Naive thymus-derived CD4-positive, alpha-beta T cell (primary cell): ENCODE data around the gene TMEM167A. TPM values are rescaled to one million over a fixed set of nuclear protein-coding genes. Genes with fewer than 3 reads are reported as not detected.

Source experiments
- ATAC-seq: fragments of 150-1000 bp; cut with Tn5 transposase; 2 replicates; pipeline ENCODE4 v1.10.0; 2021; ENCODE audit warnings: mild to moderate bottlenecking, moderate library complexity
- CTCF ChIA-PET: fragments of 350-600 bp; sonication (Branson Sonifier 250); formaldehyde crosslinking; loops from one replicate; lab custom pipeline; 2021; ENCODE audit warnings: antibody characterized with exemption; lab: Charles Lee
- POLR2A ChIA-PET: fragments of 350-600 bp; sonication (Branson Sonifier 250); formaldehyde crosslinking; loops from one replicate; lab custom pipeline; 2021; ENCODE audit warnings: antibody characterized with exemption, inconsistent platforms; lab: Charles Lee
- DNase-seq, 9 donors: peaks; one replicate each; pipeline versions ENCODE4 v3.0.0 to v3.0.0-alpha.2; 2020 to 2022; ENCODE audit warnings: mixed read lengths in 1 of 9
- H3K27ac ChIP-seq: one replicate; pipeline ENCODE4 v1.7.0; 2013; ENCODE audit warnings: mild to moderate bottlenecking, low read depth, low read length, moderate library complexity
- H3K27me3 ChIP-seq, 2 donors: one replicate each; pipeline ENCODE4 v1.7.0; 2013; ENCODE audit warnings: low read length in 2 of 2, mild to moderate bottlenecking in 2 of 2, moderate library complexity in 2 of 2; ENCODE audit not compliant: control insufficient read depth in 2 of 2, insufficient read depth in 2 of 2
- H3K36me3 ChIP-seq, 3 experiments: 1 replicate in 2 of 3; 2 replicates in 1 of 3; pipeline ENCODE4 v1.7.0; 2013; ENCODE audit warnings: low read length in 3 of 3, mild to moderate bottlenecking in 3 of 3, moderate library complexity in 1 of 3; ENCODE audit not compliant: insufficient read depth in 3 of 3, control insufficient read depth in 2 of 3
- H3K4me1 ChIP-seq, 2 donors: one replicate each; pipeline ENCODE4 v1.7.0; 2013; ENCODE audit warnings: low read length in 2 of 2, mild to moderate bottlenecking in 2 of 2, moderate library complexity in 1 of 2; ENCODE audit not compliant: control insufficient read depth in 2 of 2, insufficient read depth in 2 of 2
- H3K4me3 ChIP-seq: 2 replicates; pipeline ENCODE4 v1.7.0; 2013; ENCODE audit warnings: mild to moderate bottlenecking, low read length
- H3K9me3 ChIP-seq, 3 experiments: 1 replicate in 2 of 3; 2 replicates in 1 of 3; pipeline ENCODE4 v1.7.0; 2013; ENCODE audit warnings: low read length in 3 of 3; ENCODE audit not compliant: control insufficient read depth in 2 of 3
- H3K27ac Mint-ChIP-seq, 9 donors: one replicate each; pipeline ENCODE4 v1.8.0; 2020 to 2022; ENCODE audit warnings: mixed read lengths in 9 of 9, mild to moderate bottlenecking in 8 of 9, moderate library complexity in 5 of 9, inconsistent platforms in 2 of 9
- H3K27me3 Mint-ChIP-seq, 5 donors: one replicate each; pipeline ENCODE4 v1.8.0; 2021 to 2022; ENCODE audit warnings: mixed read lengths in 5 of 5, mild to moderate bottlenecking in 1 of 5
- H3K36me3 Mint-ChIP-seq, 5 donors: one replicate each; pipeline ENCODE4 v1.8.0; 2020 to 2022; ENCODE audit warnings: mixed read lengths in 5 of 5, mild to moderate bottlenecking in 3 of 5, inconsistent platforms in 1 of 5
- H3K4me1 Mint-ChIP-seq, 7 donors: one replicate each; pipeline ENCODE4 v1.8.0; 2020 to 2022; ENCODE audit warnings: mixed read lengths in 7 of 7, mild to moderate bottlenecking in 3 of 7, inconsistent platforms in 1 of 7
- H3K4me3 Mint-ChIP-seq, 10 donors: one replicate each; pipeline ENCODE4 v1.8.0; 2020 to 2022; ENCODE audit warnings: mild to moderate bottlenecking in 10 of 10, mixed read lengths in 10 of 10, moderate library complexity in 6 of 10, inconsistent platforms in 2 of 10
- H3K9me3 Mint-ChIP-seq, 11 donors: one replicate each; pipeline ENCODE4 v1.8.0; 2020 to 2022; ENCODE audit warnings: mixed read lengths in 11 of 11, mild to moderate bottlenecking in 4 of 11, inconsistent platforms in 1 of 11, moderate library complexity in 1 of 11
- intact Hi-C, 2 donors: fragments of 100-400 bp; cut with micrococcal nuclease; formaldehyde crosslinking; loops; one replicate each; pipeline ENCODE4 v1.15.1; 2023
- polyA plus RNA-seq, 2 donors: library from polyadenylated mRNA; unstranded; fragments of 300-500 nt; fragmentation: Illumina TruSeq; gene quantifications; one replicate each; pipeline ENCODE4 v1.2.3, GENCODE V29; 2021
- total RNA-seq, 6 experiments: library from RNA in 5 of 6; stranded (reverse) in 5 of 6; gene quantifications; 1 replicate in 5 of 6; 2 replicates in 1 of 6; pipeline ENCODE4 v1.2.3 and lab custom pipeline; 2021 to 2026

TMEM167A gene
- total and polyA plus RNA-seq, 7 experiments from 2014 or later, result 28.6 to 73.4 (median 42.3) TPM

GRCh38 chr5:83066548-83067110 lies 10.6 kb downstream of the TMEM167A start:
- peaks cover 0 to 11% of the 10 kb centered on the region in 2 donors for H3K4me1 ChIP-seq
- no peak overlapping the region for H3K4me3 ChIP-seq
- no peaks in the 10 kb centered on the region for H3K27me3 ChIP-seq
- peaks cover 0 to 6% (median 0%) of the 10 kb centered on the region in 3 experiments for H3K36me3 ChIP-seq
- DNase-seq (no peak), ATAC-seq (no peak)
- H3K4me1 Mint-ChIP-seq, result peaks cover 26 to 80% (median 62%) of the 10 kb centered on the region in 7 donors
- no peaks in the 10 kb centered on the region for H3K9me3 Mint-ChIP-seq
- no peaks in the 10 kb centered on the region for H3K27me3 Mint-ChIP-seq
- CTCF ChIA-PET, result no interaction called here
- no peak overlapping the region for H3K4me3 Mint-ChIP-seq
- H3K27ac ChIP-seq, result no peak overlapping the region
- H3K9me3 ChIP-seq, result no peaks in the 10 kb centered on the region
- POLR2A ChIA-PET, result no interaction called here
- peaks cover 0 to 13% (median 10%) of the 10 kb centered on the region in 5 donors for H3K36me3 Mint-ChIP-seq
- H3K27ac Mint-ChIP-seq, result peak overlapping the region in 1 of 9 donors; percentile 77
- intact Hi-C loops, result no loop called here

GRCh38 chr5:83059341-83059740 lies 17.9 kb downstream of the TMEM167A start:
- Mint-ChIP-seq H3K27ac (peak overlapping the region in 1 of 9 donors; percentile 12), H3K36me3 (peaks cover 11 to 48% (median 37%) of the 10 kb centered on the region in 5 donors), H3K4me3 (no peak overlapping the region), H3K27me3 (no peaks in the 10 kb centered on the region), H3K9me3 (no peaks in the 10 kb centered on the region), H3K4me1 (peaks cover 13 to 36% (median 24%) of the 10 kb centered on the region in 7 donors)
- H3K4me1 ChIP-seq, result no peaks in the 10 kb centered on the region
- ChIA-PET POLR2A (no interaction called here), CTCF (no interaction called here)
- intact Hi-C loops, result no loop called here
- no peaks in the 10 kb centered on the region for H3K27me3 ChIP-seq
- H3K36me3 ChIP-seq, result peaks cover 0 to 21% (median 4%) of the 10 kb centered on the region in 3 experiments
- DNase-seq (no peak), ATAC-seq (no peak)
- no peaks in the 10 kb centered on the region for H3K9me3 ChIP-seq
- no peak overlapping the region for H3K27ac ChIP-seq
- H3K4me3 ChIP-seq, result no peak overlapping the region

- ChIA-PET POLR2A (no interaction called here), CTCF (no interaction called here)
- DNase-seq (no peak), ATAC-seq (no peak)
- no peaks in the 10 kb centered on the region for H3K27me3 ChIP-seq
- Mint-ChIP-seq H3K9me3 (no peaks in the 10 kb centered on the region), H3K27me3 (no peaks in the 10 kb centered on the region), H3K27ac (no peak overlapping the region), H3K4me1 (peaks cover 11 to 37% (median 26%) of the 10 kb centered on the region in 7 donors), H3K36me3 (peaks cover 17 to 51% (median 41%) of the 10 kb centered on the region in 5 donors), H3K4me3 (no peak overlapping the region)
- no peaks in the 10 kb centered on the region for H3K9me3 ChIP-seq
- intact Hi-C loops, result no loop called here
- no peak overlapping the region for H3K27ac ChIP-seq
- H3K4me1 ChIP-seq, result no peaks in the 10 kb centered on the region
- H3K4me3 ChIP-seq, result no peak overlapping the region
- H3K36me3 ChIP-seq, result peaks cover 0 to 21% (median 0%) of the 10 kb centered on the region in 3 experiments
Observed at GRCh38 chr5:83058726-83059125, 18.5 kb downstream of the TMEM167A start.

GRCh38 chr5:83055166-83055565 lies 22.0 kb downstream of the TMEM167A start:
- H3K27ac ChIP-seq, result no peak overlapping the region
- H3K36me3 ChIP-seq, result peaks cover 0 to 21% (median 0%) of the 10 kb centered on the region in 3 experiments
- no peak for ATAC-seq
- ChIA-PET CTCF (no interaction called here), POLR2A (no interaction called here)
- no peak for DNase-seq
- H3K4me1 Mint-ChIP-seq, result peaks cover 8 to 32% (median 18%) of the 10 kb centered on the region in 7 donors
- intact Hi-C loops, result no loop called here
- peak overlapping the region in 1 of 9 donors; percentile 21 for H3K27ac Mint-ChIP-seq
- no peak overlapping the region for H3K4me3 Mint-ChIP-seq
- H3K4me3 ChIP-seq, result no peak overlapping the region
- no peaks in the 10 kb centered on the region for H3K27me3 ChIP-seq
- peaks cover 20 to 63% (median 39%) of the 10 kb centered on the region in 5 donors for H3K36me3 Mint-ChIP-seq
- no peaks in the 10 kb centered on the region for H3K27me3 Mint-ChIP-seq
- H3K9me3 Mint-ChIP-seq, result no peaks in the 10 kb centered on the region
- no peaks in the 10 kb centered on the region for H3K9me3 ChIP-seq
- no peaks in the 10 kb centered on the region for H3K4me1 ChIP-seq

- no peaks in the 10 kb centered on the region for H3K27me3 ChIP-seq
- no peaks in the 10 kb centered on the region for H3K9me3 ChIP-seq
- Mint-ChIP-seq H3K27ac (peak overlapping the region in 4 of 9 donors; percentile 0 to 53 (median 12)), H3K4me1 (peaks cover 0 to 18% (median 5%) of the 10 kb centered on the region in 7 donors), H3K9me3 (no peaks in the 10 kb centered on the region), H3K36me3 (peaks cover 18 to 35% (median 26%) of the 10 kb centered on the region in 5 donors), H3K27me3 (no peaks in the 10 kb centered on the region), H3K4me3 (no peak overlapping the region)
- no peaks in the 10 kb centered on the region for H3K4me1 ChIP-seq
- H3K27ac ChIP-seq, result no peak overlapping the region
- intact Hi-C loops, result no loop called here
- no peak overlapping the region for H3K4me3 ChIP-seq
- ChIA-PET CTCF (no interaction called here), POLR2A (no interaction called here)
- peaks cover 0 to 11% (median 0%) of the 10 kb centered on the region in 3 experiments for H3K36me3 ChIP-seq
- ATAC-seq (no peak), DNase-seq (no peak)
Observed at GRCh38 chr5:83050723-83051340, 26.4 kb downstream of the TMEM167A start.

GRCh38 chr5:83049370-83049885 lies 27.8 kb downstream of the TMEM167A start:
- H3K4me3 ChIP-seq, result no peak overlapping the region
- H3K27me3 ChIP-seq, result no peaks in the 10 kb centered on the region
- H3K9me3 ChIP-seq, result no peaks in the 10 kb centered on the region
- no peak overlapping the region for H3K27ac ChIP-seq
- intact Hi-C loops, result no loop called here
- peaks cover 10 to 24% (median 18%) of the 10 kb centered on the region in 5 donors for H3K36me3 Mint-ChIP-seq
- no peak for DNase-seq
- ChIA-PET CTCF (interaction anchor here (0.8 kb wide), 1 partner anchor 11 kb away, joined by 4 read pairs; no protein-coding TSS in a partner anchor), POLR2A (no interaction called here)
- H3K36me3 ChIP-seq, result peaks cover 0 to under 1% (median 0%) of the 10 kb centered on the region in 3 experiments
- no peaks in the 10 kb centered on the region for H3K9me3 Mint-ChIP-seq
- no peak overlapping the region for H3K4me3 Mint-ChIP-seq
- no peak for ATAC-seq
- H3K4me1 Mint-ChIP-seq, result peaks cover 0 to 12% (median 4%) of the 10 kb centered on the region in 7 donors
- no peaks in the 10 kb centered on the region for H3K27me3 Mint-ChIP-seq
- H3K27ac Mint-ChIP-seq, result peak overlapping the region in 1 of 9 donors; percentile 13
- H3K4me1 ChIP-seq, result no peaks in the 10 kb centered on the region
